GM19193 (cell line): ENCODE results near the gene SULT4A1.

Experiments
- POLR2A ChIP-seq: IDR thresholded peaks from 4 replicates; pipeline ENCODE4 v1.6.1; 2011; ENCODE audit not compliant: insufficient read depth, insufficient read length; ENCODE audit errors: extremely low read depth

Gene SULT4A1

DNA sequence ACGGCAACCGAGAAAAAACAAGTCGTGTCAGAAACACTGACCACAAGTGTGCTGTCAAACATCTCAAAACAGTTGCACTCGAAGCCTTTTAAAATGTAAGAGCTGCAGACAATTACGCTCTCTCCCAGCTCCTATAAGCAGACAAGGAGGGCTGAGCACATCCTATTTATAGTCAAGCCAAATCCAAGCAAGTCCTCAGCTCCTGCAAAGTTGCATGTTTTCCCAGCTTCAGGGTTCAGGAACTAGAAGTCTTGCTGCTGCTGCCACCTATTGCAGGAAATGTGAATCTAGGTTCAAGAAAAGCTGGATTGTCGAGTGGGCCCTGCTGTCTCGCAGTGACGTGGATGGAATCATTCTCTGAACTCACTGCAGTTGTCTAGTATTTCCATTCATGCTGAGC lies 65.7 kb downstream of the SULT4A1 start:
- TF ChIP-seq POLR2A = no peak

DNA sequence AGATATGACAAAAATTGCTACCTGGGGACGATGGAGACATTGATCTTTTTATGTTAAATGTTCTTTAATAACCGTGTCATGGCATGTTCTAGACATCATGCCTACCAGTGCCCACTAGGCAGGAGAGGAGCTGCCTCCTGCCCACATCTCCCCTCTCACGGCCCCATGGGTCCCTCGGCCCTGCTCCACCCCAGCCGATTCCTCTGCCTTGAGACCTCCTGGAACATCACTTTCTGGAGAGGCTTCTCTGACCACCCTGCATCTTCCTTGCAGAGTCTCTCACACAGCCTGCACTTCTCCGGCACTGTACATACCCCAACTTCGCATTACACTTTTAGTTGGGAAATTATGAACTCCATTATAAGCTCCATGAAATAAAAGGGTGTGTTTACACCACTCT lies 67.0 kb downstream of the SULT4A1 start:
- no peak for TF ChIP-seq POLR2A

DNA sequence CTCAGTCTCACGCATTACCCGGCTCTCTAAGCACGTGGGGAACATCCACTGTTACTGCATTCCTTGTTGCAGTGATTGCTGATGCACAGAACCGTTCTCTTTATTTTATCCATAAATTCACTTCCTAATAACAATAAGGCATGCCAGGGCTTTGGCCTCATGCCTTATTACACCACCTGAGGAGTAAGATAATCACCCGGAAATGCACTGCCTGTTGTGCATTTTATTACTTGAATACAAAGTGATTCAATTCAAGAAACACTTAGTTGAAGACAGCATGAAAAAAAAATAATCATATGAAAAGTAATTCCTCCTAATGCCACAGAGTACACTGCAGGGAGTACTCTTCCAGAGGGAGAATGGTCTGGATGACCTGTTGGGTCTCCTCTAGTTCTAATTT lies 69.4 kb downstream of the SULT4A1 start:
- TF ChIP-seq POLR2A = no peak

- TF ChIP-seq POLR2A = no peak
Observed at GRCh38 chr22:43789452-43789851, 72.9 kb downstream of the SULT4A1 start.

DNA sequence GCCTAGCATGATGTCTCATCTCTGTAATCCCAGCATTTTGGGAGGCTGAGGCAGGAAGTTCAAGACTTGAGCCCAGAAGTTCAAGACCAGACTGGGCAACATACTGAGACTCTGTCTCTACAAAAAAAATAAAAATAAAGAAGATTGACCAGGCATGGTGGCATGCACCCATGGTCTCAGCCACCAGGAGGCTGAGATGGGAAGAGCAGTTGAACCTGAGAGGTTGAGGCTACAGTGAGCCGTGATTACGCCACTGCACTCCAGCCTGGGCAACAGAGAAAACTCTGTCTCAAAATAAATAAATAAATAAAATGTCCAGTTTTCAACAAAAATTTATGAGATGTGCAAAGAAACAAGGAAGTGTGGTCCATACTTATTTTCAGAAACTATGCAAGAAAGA lies 78.5 kb downstream of the SULT4A1 start:
- TF ChIP-seq POLR2A = no peak

DNA sequence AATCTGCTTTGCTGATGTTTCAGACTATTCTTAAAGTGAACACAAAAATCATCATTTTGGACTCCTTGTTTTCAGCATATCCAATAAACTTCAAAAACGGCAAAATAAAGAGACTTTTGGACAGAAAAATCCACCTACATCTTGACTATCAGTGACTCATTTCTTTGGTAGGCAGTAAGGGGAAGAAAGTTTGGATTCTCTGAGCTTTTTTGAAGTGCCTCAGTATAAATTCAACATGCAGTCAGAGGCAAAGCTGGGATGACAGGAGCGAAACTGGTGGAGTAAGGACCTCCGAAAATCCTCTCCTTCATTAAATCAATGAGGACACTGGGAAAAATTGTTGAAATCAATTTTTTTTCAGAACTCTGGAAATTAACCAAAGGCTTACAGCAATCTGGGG lies 79.9 kb downstream of the SULT4A1 start:
- TF ChIP-seq POLR2A = no peak

DNA sequence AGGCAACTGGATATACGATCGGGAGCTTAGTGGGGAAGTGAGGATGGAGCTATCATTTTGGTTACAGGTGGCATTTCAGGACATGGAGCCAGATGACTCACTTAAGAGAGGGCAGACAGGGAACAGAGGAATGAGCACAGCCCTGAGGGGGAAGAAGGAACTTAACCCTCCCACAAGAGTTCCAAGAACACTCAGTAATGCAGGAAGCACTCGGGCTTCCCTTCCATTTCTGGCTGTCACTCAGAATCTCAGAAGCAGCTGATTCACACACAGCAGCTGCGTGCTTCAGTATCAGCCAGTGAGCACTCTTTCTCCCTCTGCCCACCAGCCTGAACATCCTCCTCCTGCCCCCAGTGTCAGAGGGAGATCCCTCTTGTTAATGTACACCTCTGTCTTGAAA lies 85.0 kb downstream of the SULT4A1 start:
- no peak for TF ChIP-seq POLR2A

- no peak for TF ChIP-seq POLR2A
Observed at GRCh38 chr22:43776081-43776670, 86.1 kb downstream of the SULT4A1 start.
